WI38 (cell line): Measurements from ENCODE around the gene LAMA5.

Experiments
- H3K4me3 ChIP-seq: 2 replicates; pipeline ENCODE4 v1.5.1; 2011; ENCODE audit warnings: low read depth, mild to moderate bottlenecking, control low read depth, low read length
- CTCF ChIP-seq: IDR thresholded peaks from 2 replicates; pipeline ENCODE4 v1.5.1; 2012; ENCODE audit warnings: low read depth, mild to moderate bottlenecking, control low read depth, low read length

The LAMA5 gene

GRCh38 chr20:62350098-62350628, 16.9 kb downstream of the LAMA5 start:
- no peak for TF ChIP-seq CTCF
- no peak overlapping the region for H3K4me3 ChIP-seq

GRCh38 chr20:62349556-62350097, 17.5 kb downstream of the LAMA5 start:
- no peak for TF ChIP-seq CTCF
- no peak overlapping the region for H3K4me3 ChIP-seq

GRCh38 chr20:62348604-62349003, 18.5 kb downstream of the LAMA5 start:
- no peak overlapping the region for H3K4me3 ChIP-seq
- no peak for TF ChIP-seq CTCF

- H3K4me3 ChIP-seq, result no peak overlapping the region
These were observed 19.7 kb downstream of the LAMA5 start for GRCh38 chr20:62347445-62347844.

GRCh38 chr20:62347151-62347404, 20.0 kb downstream of the LAMA5 start:
- no peak overlapping the region for H3K4me3 ChIP-seq
- no peak for TF ChIP-seq CTCF

More at GRCh38 chr20:62347445-62347844, 19.7 kb downstream of the LAMA5 start:
- no peak for TF ChIP-seq CTCF

GRCh38 chr20:62346398-62347150, 20.5 kb downstream of the LAMA5 start:
- no peak overlapping the region for H3K4me3 ChIP-seq
- no peak for TF ChIP-seq CTCF

GRCh38 chr20:62345681-62346370, 21.3 kb downstream of the LAMA5 start:
- no peak for TF ChIP-seq CTCF
- H3K4me3 ChIP-seq, result no peak overlapping the region
